BLaER1 treated with 17β-estradiol and CSF1 and Interleukin-3, amounts not matched to agents 10 nM and 100 nM (cell line): Measurements from ENCODE around the gene PEX10.
A peak's percentile ranks its signal among the peaks of the same experiment; 100 is the strongest.

Experiments
- H3K27ac ChIP-seq, 11 experiments: shearing (Covaris generic); formaldehyde crosslinking; 2 replicates each; pipeline ENCODE4 v1.8.1; 2022
- H3K27me3 ChIP-seq, 11 experiments: shearing (Covaris generic); formaldehyde crosslinking; 2 replicates each; pipeline ENCODE4 v1.8.1; 2022
- H3K36me3 ChIP-seq, 11 experiments: shearing (Covaris generic); formaldehyde crosslinking; 2 replicates each; pipeline ENCODE4 v1.8.1; 2022
- H3K4me1 ChIP-seq, 10 experiments: shearing (Covaris generic); formaldehyde crosslinking; 2 replicates each; pipeline ENCODE4 v1.8.1; 2022
- H3K4me2 ChIP-seq, 11 experiments: shearing (Covaris generic); formaldehyde crosslinking; 2 replicates each; pipeline ENCODE4 v1.8.1; 2022
- H3K4me3 ChIP-seq, 10 experiments: shearing (Covaris generic); formaldehyde crosslinking; 2 replicates each; pipeline ENCODE4 v1.8.1; 2022
- H3K9ac ChIP-seq, 11 experiments: shearing (Covaris generic); formaldehyde crosslinking; 2 replicates each; pipeline ENCODE4 v1.8.1; 2022
- H3K9me3 ChIP-seq, 11 experiments: shearing (Covaris generic); formaldehyde crosslinking; replicated peaks in 1 of 11; 2 replicates each; pipeline ENCODE4 v1.8.1; 2022
- H4K20me1 ChIP-seq, 11 experiments: shearing (Covaris generic); formaldehyde crosslinking; 2 replicates each; pipeline ENCODE4 v1.8.1; 2022
- Cebpa-rat ChIP-seq, 11 experiments: shearing (Covaris generic); IDR thresholded peaks; 2 replicates each; pipeline ENCODE4 v1.8.1; 2022

The PEX10 gene

DNA sequence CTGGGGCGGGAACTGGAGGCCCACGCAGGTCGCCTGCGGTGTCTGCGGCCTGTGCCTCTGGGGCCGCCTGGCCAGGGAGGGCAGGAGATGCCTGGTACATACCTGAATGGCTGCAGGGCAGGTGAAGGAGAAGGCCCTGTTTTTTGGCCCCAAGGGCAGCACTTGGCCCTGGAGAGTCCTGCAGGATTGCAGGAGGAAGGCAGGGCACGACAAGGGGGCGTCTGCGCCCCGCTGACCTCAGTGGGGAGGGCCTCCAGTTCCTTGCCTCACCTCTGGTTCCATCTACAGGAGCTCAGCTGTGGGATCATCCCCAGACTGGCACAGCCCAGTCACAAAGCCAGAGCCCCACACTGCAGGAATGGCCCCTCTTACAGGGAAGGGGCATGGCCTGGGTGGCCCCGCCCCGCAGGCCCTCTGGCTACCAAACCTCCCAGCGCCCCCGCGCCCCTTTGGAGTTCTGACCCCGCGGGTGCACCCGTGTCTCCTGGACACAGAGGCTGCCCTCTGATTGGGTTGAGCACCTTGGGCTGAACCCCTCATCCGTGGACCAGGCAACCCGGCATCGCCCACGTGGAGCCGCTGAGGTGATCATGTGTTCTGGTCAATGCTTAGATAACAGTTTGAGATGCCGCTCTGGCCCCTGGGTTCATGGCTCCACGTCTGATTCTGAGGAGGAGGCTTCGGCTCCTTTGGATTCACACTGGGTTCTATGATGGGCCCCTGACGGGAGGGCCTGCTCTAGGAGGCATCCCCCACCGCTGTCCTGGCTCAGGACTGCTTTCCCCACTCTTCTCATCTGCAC is 1.3 kb upstream of the PEX10 start:
- H3K27ac ChIP-seq: peak overlapping the region in 9 of 11 experiments; percentile 78 to 94 (median 86); a peak in 15 of 22 replicates
- peaks cover 0 to 19% (median 9%) of the 10 kb centered on the region in 11 experiments; a peak in 10 of 22 replicates for H3K36me3 ChIP-seq
- no peak for TF ChIP-seq Cebpa-rat (IDR thresholded peaks at IDR 0.05)
- H3K9me3 ChIP-seq: no peaks in the 10 kb centered on the region
- H3K4me3 ChIP-seq: peak overlapping the region; percentile 86 to 98 (median 97)
- H3K4me1 ChIP-seq: peaks cover 46 to 59% (median 53%) of the 10 kb centered on the region in 10 experiments
- peak overlapping the region; percentile 98 to 100 (median 100) for H3K4me2 ChIP-seq
- H3K9ac ChIP-seq: peak overlapping the region; percentile 80 to 99 (median 93)
- peaks cover 0 to 14% (median 0%) of the 10 kb centered on the region in 11 experiments; a peak in 7 of 22 replicates for H4K20me1 ChIP-seq
- peaks cover 0 to 20% (median 7%) of the 10 kb centered on the region in 11 experiments; a peak in 16 of 22 replicates for H3K27me3 ChIP-seq

DNA sequence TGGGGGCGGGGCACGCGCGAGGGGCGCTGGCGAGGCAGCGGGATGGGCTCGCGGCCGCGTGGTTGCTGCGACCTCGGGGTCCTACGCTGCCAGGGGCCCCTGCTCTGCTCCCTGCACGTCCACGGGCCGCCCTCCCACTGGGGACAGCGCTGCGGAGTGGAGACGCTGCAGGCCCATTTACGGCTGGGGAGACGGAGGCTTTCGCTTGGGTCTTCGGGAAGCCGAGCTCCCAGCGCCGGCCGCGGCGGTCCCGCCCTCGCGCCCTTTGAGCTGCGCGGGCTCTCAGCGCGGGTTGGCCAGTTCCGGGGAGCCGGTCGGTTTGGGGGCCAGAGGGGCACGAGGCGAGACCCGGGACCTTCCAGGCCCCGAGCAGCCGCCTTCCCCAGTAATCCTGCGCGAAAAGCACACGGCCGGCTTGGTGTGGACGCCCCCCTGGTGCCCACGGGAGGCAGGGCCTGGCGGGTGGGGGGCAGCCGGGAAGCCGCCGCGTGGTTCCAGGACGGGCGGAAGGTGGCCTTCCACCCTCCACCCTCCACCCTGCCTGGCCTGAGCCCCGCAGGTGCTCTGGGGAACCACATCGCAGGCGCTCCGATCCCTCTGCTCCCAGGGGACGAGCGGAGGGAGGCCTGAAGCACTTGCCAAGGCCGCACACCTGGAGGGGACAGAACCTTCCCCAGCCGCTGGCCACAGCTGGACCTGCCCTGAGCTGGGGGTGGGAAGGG is 570 bp upstream of the PEX10 start:
- Histone ChIP-seq H3K4me1 (peaks cover 46 to 59% (median 53%) of the 10 kb centered on the region in 10 experiments), H3K36me3 (peaks cover 0 to 26% (median 16%) of the 10 kb centered on the region in 11 experiments; a peak in 12 of 22 replicates), H3K9me3 (no peaks in the 10 kb centered on the region), H3K27me3 (peaks cover 0 to 13% (median 0%) of the 10 kb centered on the region in 11 experiments; a peak in 10 of 22 replicates), H4K20me1 (peaks cover 0 to 14% (median 0%) of the 10 kb centered on the region in 11 experiments; a peak in 7 of 22 replicates), H3K4me2 (peak overlapping the region; percentile 98 to 100 (median 100)), H3K27ac (peak overlapping the region; percentile 68 to 94 (median 84)), H3K9ac (peak overlapping the region; percentile 80 to 99 (median 93)), H3K4me3 (peak overlapping the region; percentile 86 to 98 (median 97))
- TF ChIP-seq Cebpa-rat (IDR thresholded peaks at IDR 0.05): no peak

DNA sequence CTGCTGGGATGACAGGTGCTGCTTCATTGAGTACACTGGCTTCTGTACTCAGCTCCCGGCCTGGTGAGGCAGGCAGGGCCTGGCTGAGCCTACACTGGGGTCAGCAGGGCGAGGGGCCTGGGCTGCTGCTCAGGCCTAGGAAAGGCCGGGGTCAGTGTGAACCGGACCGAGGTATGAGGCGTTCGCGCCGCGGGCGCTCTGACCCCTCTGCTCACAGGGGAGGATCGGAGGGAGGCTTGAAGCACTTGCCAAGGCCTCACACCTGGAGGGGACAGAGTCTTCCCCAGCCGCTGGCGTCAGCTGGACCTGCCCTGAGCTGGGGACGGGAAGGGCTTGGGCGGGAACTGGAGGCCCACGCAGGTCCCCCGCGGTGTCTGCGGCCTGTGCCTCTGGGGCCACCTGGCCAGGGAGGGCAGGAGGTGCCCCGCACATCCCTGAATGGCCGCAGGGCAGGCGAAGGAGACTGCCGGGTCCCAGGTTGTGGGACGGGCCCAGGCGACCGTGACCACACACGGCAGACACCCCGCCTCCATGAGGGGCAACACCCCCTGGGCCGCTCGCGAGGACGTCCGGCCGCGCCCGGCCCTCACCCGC is 466 bp downstream of the PEX10 start:
- H3K36me3 ChIP-seq: peaks cover 4 to 35% (median 23%) of the 10 kb centered on the region in 11 experiments; a peak in 16 of 22 replicates
- peaks cover 0 to 18% (median 0%) of the 10 kb centered on the region in 11 experiments; a peak in 7 of 22 replicates for H4K20me1 ChIP-seq
- peak overlapping the region; percentile 80 to 99 (median 93) for H3K9ac ChIP-seq
- peak overlapping the region; percentile 86 to 98 (median 97) for H3K4me3 ChIP-seq
- TF ChIP-seq Cebpa-rat (IDR thresholded peaks at IDR 0.05): no peak
- H3K4me2 ChIP-seq: peak overlapping the region; percentile 89 to 100 (median 97)
- H3K27me3 ChIP-seq: peaks cover 0 to 12% (median 0%) of the 10 kb centered on the region in 11 experiments; a peak in 9 of 22 replicates
- H3K4me1 ChIP-seq: peaks cover 45 to 57% (median 51%) of the 10 kb centered on the region in 10 experiments
- peak overlapping the region; percentile 63 to 98 (median 85) for H3K27ac ChIP-seq
- no peaks in the 10 kb centered on the region for H3K9me3 ChIP-seq

DNA sequence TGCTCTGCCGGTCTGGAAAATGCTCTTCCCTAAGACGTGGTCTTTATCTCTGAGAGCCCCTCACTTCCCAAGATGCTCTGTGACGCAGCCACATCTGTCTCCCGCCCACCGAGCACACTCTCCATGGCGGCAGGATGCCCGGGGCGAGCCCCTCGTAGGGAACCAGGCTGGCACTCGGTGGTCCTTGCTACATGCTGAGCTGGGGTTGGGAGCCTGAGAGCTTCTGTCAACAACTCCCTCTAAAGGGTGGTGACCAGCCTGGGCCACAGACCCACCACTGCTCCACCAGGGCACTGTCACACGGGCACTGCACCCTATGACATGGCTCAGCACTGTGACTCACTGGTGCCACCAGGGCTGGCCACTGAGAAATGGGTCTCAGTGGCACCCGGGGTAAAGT is 2.6 kb downstream of the PEX10 start:
- H3K9ac ChIP-seq: peak overlapping the region in 2 of 11 experiments; percentile 3 to 28; a peak in 2 of 22 replicates
- no peak overlapping the region for H3K4me3 ChIP-seq
- H3K4me1 ChIP-seq: peaks cover 26 to 36% (median 30%) of the 10 kb centered on the region in 10 experiments
- TF ChIP-seq Cebpa-rat (IDR thresholded peaks at IDR 0.05): no peak
- no peaks in the 10 kb centered on the region for H3K9me3 ChIP-seq
- no peak overlapping the region for H3K27ac ChIP-seq
- peaks cover under 1 to 29% (median 16%) of the 10 kb centered on the region in 11 experiments; a peak in 16 of 22 replicates for H4K20me1 ChIP-seq
- no peaks in the 10 kb centered on the region for H3K27me3 ChIP-seq
- H3K36me3 ChIP-seq: peaks cover 22 to 56% (median 43%) of the 10 kb centered on the region in 11 experiments
- no peak overlapping the region for H3K4me2 ChIP-seq

DNA sequence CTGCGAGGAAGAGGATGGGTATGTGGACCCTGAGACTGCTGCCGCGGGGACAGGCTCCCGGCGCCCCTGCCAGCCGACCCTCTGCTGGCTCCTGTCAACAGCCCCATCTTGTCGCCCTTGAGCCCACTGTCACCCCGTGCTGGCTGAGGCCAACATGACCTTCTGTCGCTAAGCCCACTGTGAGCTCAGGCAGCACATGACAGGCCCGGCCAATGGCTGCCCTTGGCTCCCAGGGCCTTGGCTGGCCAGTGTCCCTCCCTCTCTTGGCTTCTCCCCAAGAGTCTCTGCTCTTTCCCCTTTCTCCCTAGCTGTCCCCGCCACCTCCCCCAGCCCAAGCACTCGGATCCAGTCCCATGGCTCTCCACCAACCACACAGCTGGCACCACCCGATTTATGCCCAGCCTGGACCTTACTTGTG is 3.5 kb downstream of the PEX10 start:
- TF ChIP-seq Cebpa-rat (IDR thresholded peaks at IDR 0.05): no peak
- no peak overlapping the region for H3K9ac ChIP-seq
- no peaks in the 10 kb centered on the region for H3K9me3 ChIP-seq
- H3K4me3 ChIP-seq: no peak overlapping the region
- H3K27ac ChIP-seq: no peak overlapping the region
- H3K27me3 ChIP-seq: no peaks in the 10 kb centered on the region
- H3K4me1 ChIP-seq: peaks cover 18 to 27% (median 21%) of the 10 kb centered on the region in 10 experiments
- peaks cover 31 to 65% (median 52%) of the 10 kb centered on the region in 11 experiments for H3K36me3 ChIP-seq
- no peak overlapping the region for H3K4me2 ChIP-seq
- H4K20me1 ChIP-seq: peaks cover 6 to 36% (median 25%) of the 10 kb centered on the region in 11 experiments; a peak in 16 of 22 replicates

DNA sequence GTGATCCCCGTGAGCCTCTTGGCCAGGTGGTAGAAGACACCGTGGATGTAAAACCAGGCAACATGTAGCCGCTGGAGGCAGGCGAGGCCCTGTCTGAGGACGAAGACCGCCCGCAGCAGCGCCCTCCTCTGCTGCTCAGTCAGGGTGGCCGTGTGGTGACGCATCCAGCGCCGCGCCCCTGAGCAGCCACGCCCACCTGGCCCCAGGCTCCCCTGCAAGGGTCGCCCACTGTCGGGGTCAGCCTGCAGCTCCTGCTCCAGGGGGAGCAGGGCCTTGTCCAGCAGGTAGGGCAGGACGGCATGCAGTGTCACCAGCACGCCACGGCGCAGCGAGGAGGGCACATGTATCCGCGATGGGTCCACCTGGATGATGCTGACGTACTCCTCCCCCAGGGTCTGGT is 3.9 kb downstream of the PEX10 start:
- H3K4me2 ChIP-seq: no peak overlapping the region
- peaks cover 14 to 23% (median 17%) of the 10 kb centered on the region in 10 experiments for H3K4me1 ChIP-seq
- H3K27ac ChIP-seq: no peak overlapping the region
- H4K20me1 ChIP-seq: peaks cover 6 to 41% (median 25%) of the 10 kb centered on the region in 11 experiments; a peak in 17 of 22 replicates
- peaks cover 35 to 69% (median 56%) of the 10 kb centered on the region in 11 experiments for H3K36me3 ChIP-seq
- H3K9me3 ChIP-seq: no peaks in the 10 kb centered on the region
- no peak overlapping the region for H3K4me3 ChIP-seq
- H3K27me3 ChIP-seq: no peaks in the 10 kb centered on the region
- peak overlapping the region in 1 of 11 experiments; percentile 33; a peak in 1 of 22 replicates for H3K9ac ChIP-seq
- no peak for TF ChIP-seq Cebpa-rat (IDR thresholded peaks at IDR 0.05)

DNA sequence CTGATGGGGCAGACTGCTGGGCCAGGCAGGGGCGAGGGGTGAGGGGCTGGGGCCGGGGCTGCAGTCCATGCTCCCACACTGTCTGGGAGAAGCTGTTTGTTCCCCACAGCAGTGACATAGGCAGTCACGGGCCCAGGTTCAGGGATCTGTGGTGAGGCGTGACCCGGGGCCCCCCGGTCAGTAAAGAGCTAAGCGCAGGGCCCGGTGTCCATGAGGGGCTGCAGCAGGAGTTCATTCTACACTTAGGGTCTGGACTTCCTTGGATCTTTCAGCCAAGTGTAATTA is 4.4 kb downstream of the PEX10 start:
- Histone ChIP-seq H3K9me3 (no peaks in the 10 kb centered on the region), H4K20me1 (peaks cover 10 to 46% (median 29%) of the 10 kb centered on the region in 11 experiments; a peak in 17 of 22 replicates), H3K27ac (no peak overlapping the region), H3K36me3 (peaks cover 40 to 74% (median 61%) of the 10 kb centered on the region in 11 experiments), H3K4me1 (peaks cover 9 to 17% (median 12%) of the 10 kb centered on the region in 10 experiments), H3K27me3 (no peaks in the 10 kb centered on the region), H3K9ac (0 out of 22 replicates have a peak overlapping the region, but pooled peaks of 1 of the 11 experiments have one; percentile 33), H3K4me3 (no peak overlapping the region), H3K4me2 (no peak overlapping the region)
- no peak for TF ChIP-seq Cebpa-rat (IDR thresholded peaks at IDR 0.05)

DNA sequence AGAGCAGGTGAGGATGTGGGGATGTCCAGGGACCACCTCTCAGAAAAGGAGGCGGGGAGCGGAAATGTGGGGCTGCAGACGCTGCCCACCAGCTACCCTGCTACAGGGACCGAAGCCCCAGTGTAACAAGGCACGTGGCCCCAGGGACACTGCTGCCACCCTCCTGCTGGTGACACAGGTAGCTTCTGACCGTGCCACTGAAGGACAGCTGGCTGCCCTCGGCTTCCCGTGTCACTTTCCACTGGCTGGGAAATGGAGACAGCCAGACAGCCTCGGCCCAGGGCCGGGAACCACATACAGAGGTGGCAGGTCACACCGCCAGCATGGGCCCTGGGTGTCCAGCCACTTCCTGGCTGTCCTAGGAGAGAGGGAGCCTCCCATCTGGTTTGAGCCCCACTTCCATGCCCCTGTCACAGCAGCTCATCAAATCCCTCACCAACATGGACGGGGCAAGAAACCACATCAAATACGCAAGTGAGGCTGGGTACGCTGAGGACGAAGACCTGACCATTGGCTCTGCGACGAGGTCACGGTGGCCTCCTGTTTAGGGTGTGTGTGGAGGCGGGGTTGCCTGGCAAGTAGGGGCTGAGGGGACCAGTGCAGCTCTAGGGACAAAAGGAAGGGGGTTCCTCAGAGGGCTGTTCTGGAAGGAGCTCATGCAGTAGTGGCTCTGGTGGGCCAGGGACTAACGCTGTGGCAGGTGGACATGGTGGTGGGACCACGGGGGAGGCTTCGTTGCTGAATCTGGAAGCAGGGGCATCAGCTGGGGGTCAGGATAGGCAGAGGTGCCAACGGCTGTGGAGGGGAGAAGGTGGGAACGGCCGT is 5.0 kb downstream of the PEX10 start:
- H3K4me3 ChIP-seq: no peak overlapping the region
- peaks cover 14 to 51% (median 34%) of the 10 kb centered on the region in 11 experiments; a peak in 17 of 22 replicates for H4K20me1 ChIP-seq
- peaks cover 46 to 80% (median 67%) of the 10 kb centered on the region in 11 experiments for H3K36me3 ChIP-seq
- H3K4me2 ChIP-seq: no peak overlapping the region
- no peaks in the 10 kb centered on the region for H3K27me3 ChIP-seq
- H3K9me3 ChIP-seq: no peaks in the 10 kb centered on the region
- H3K27ac ChIP-seq: no peak overlapping the region
- no peak overlapping the region for H3K9ac ChIP-seq
- peaks cover 8 to 16% (median 11%) of the 10 kb centered on the region in 10 experiments for H3K4me1 ChIP-seq
- no peak for TF ChIP-seq Cebpa-rat (IDR thresholded peaks at IDR 0.05)
